Spinal cord (tissue), 10 donors: Measurements from ENCODE around the gene MACROD2. TPM values are rescaled to one million over a fixed set of nuclear protein-coding genes. Genes with fewer than 3 reads are reported as not detected.

Experiments used
- DNase-seq, 6 donors: peaks; one replicate each; pipeline versions ENCODE4 v3.0.0 to v3.0.0-alpha.2; 2013 to 2015; ENCODE audit warnings: low spot score in 6 of 6, low read depth in 4 of 6
- H3K27ac ChIP-seq: one replicate; pipeline ENCODE4 v1.5.1; 2013; ENCODE audit warnings: low read depth, low read length, control low read depth
- H3K27me3 ChIP-seq: one replicate; pipeline ENCODE4 v1.6.1; 2013; ENCODE audit warnings: low read length; ENCODE audit not compliant: control insufficient read depth, insufficient read depth
- H3K36me3 ChIP-seq: one replicate; pipeline ENCODE4 v1.6.1; 2013; ENCODE audit warnings: low read length; ENCODE audit not compliant: control insufficient read depth, insufficient read depth
- H3K4me1 ChIP-seq: one replicate; pipeline ENCODE4 v1.6.1; 2013; ENCODE audit warnings: low read length; ENCODE audit not compliant: control insufficient read depth, insufficient read depth
- H3K4me3 ChIP-seq: one replicate; pipeline ENCODE4 v1.5.1; 2013; ENCODE audit warnings: low read depth, low read length, control low read depth
- H3K9me3 ChIP-seq: one replicate; pipeline ENCODE4 v1.6.1; 2013; ENCODE audit warnings: low read length; ENCODE audit not compliant: control insufficient read depth, insufficient read depth
- WGBS: methylation state at CpG from one replicate; pipeline ENCODE4 v1.1.5; 2013; ENCODE audit warnings: missing lambda C conversion rate; ENCODE audit not compliant: insufficient coverage; 5-methylcytosine and 5-hydroxymethylcytosine counted together
- polyA plus RNA-seq, 2 donors: library from polyadenylated mRNA; unstranded; fragments of 120-200 nt; gene quantifications; one replicate each; pipeline ENCODE4 v1.2.1, GENCODE V29; 2013; ENCODE audit not compliant: insufficient read length in 2 of 2
- total RNA-seq, 2 donors: library from RNA; depleted of rRNA in 1 of 2; stranded (reverse); fragments of 120-200 nt in 1 of 2; fragments of >200 nt in 1 of 2; gene quantifications; one replicate each; pipeline versions ENCODE4 v1.2.3 to v1.2.4, GENCODE V29; 2013 to 2014
- donor health status: healthy.

The MACROD2 gene
- total and polyA plus RNA-seq, 4 donors, result 16.2 to 34.0 (median 23.6) TPM

DNA sequence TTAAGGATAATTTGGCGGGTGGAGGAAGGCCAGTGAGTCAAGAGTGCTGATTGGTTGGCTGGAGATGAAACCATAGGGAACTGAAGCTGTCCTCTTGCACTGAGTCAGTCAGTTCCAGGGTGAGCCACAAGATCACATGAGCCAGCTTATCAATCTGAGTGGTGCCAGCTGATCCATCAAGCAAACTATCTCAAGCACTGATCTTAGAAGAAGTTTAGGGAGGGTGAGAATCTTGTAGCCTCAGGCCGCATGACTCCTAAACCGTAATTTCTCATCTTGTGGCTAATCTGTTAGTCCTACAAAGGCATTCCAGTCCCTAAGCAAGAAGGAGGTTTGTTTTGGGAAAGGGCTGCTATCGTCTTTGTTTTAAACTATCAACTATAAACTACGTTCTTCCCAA is 1623.6 kb downstream of the MACROD2 start:
- WGBS, result no CpG with 5 or more reads among the region's 5 CpGs
- H3K36me3 ChIP-seq, result no peaks in the 10 kb centered on the region
- H3K9me3 ChIP-seq, result no peaks in the 10 kb centered on the region
- H3K4me3 ChIP-seq, result no peak overlapping the region
- H3K4me1 ChIP-seq, result no peaks in the 10 kb centered on the region
- no peaks in the 10 kb centered on the region for H3K27me3 ChIP-seq
- no peak for DNase-seq
- H3K27ac ChIP-seq, result no peak overlapping the region

GRCh38 chr20:15619341-15619740 is 1624.0 kb downstream of the MACROD2 start:
- no peak overlapping the region for H3K4me3 ChIP-seq
- whole genome bisulfite sequencing, result 96% methylated on average over 4 of the region's 4 CpGs
- DNase-seq, result no peak

DNA sequence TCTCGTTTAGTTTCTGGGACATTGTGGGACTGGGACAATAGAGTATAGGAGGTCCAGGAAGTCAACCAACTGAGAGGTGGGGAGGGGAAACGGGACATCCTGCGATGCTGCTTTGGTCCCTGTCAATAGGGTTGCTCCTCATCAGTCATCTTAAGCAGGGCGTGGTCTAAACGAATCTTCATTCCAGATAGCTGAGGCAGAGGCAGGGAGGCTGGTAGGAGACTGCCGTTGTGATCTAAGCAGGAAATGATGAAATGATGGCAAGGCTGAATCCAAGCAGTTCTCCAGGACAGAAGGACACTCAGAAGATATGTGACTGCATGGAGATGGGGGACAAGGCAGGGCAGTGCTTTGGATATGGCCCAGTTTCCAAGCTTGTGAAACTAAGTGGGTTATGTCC is 1624.5 kb downstream of the MACROD2 start:
- WGBS, result 88% methylated on average over 6 of the region's 6 CpGs

More at GRCh38 chr20:15619341-15619740, 1624.0 kb downstream of the MACROD2 start:
- Histone ChIP-seq H3K27ac (no peak overlapping the region), H3K27me3 (no peaks in the 10 kb centered on the region), H3K9me3 (no peaks in the 10 kb centered on the region), H3K4me1 (no peaks in the 10 kb centered on the region), H3K36me3 (no peaks in the 10 kb centered on the region)

GRCh38 chr20:15622368-15622767 is 1627.1 kb downstream of the MACROD2 start:
- no peak for DNase-seq
- Histone ChIP-seq H3K27ac (no peak overlapping the region), H3K4me3 (no peak overlapping the region), H3K36me3 (no peaks in the 10 kb centered on the region), H3K4me1 (no peaks in the 10 kb centered on the region), H3K27me3 (no peaks in the 10 kb centered on the region), H3K9me3 (no peaks in the 10 kb centered on the region)
- 90% methylated on average over 2 of the region's 6 CpGs for WGBS

More for the DNA sequence above, 1624.5 kb downstream of the MACROD2 start:
- Histone ChIP-seq H3K9me3 (no peaks in the 10 kb centered on the region), H3K4me3 (no peak overlapping the region), H3K27ac (no peak overlapping the region), H3K27me3 (no peaks in the 10 kb centered on the region), H3K36me3 (no peaks in the 10 kb centered on the region), H3K4me1 (no peaks in the 10 kb centered on the region)
- DNase-seq, result no peak

- Histone ChIP-seq H3K4me1 (no peaks in the 10 kb centered on the region), H3K27ac (no peak overlapping the region), H3K4me3 (no peak overlapping the region), H3K9me3 (no peaks in the 10 kb centered on the region), H3K27me3 (no peaks in the 10 kb centered on the region), H3K36me3 (no peaks in the 10 kb centered on the region)
- no CpG with 5 or more reads among the region's 2 CpGs for WGBS
- DNase-seq, result no peak
These were observed 1627.9 kb downstream of the MACROD2 start for GRCh38 chr20:15623215-15623614.

GRCh38 chr20:15625981-15626380 is 1630.7 kb downstream of the MACROD2 start:
- Histone ChIP-seq H3K9me3 (no peaks in the 10 kb centered on the region), H3K27ac (no peak overlapping the region), H3K27me3 (no peaks in the 10 kb centered on the region), H3K4me1 (no peaks in the 10 kb centered on the region), H3K4me3 (no peak overlapping the region), H3K36me3 (no peaks in the 10 kb centered on the region)
- WGBS, result no CpG with 5 or more reads among the region's 2 CpGs
- DNase-seq, result no peak

DNA sequence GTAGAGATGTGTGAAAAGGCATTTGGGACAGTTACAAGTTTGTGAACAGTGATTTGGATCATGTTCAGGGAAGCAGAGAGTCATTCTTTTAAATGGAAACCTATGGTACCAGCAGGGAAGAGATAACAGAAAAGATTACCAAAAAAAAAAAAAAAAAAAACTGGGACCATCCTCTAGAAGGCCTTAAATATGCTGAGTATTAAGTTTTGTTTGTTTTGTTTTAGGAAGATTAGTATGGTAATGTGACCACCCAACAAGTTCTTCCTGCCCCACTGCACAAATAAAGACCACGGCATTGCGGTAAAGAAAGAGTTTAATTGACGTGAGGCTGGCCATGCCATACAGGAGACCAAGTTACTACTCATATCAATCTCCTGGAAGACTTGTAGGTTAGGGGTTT is 1631.8 kb downstream of the MACROD2 start:
- H3K9me3 ChIP-seq, result no peaks in the 10 kb centered on the region
- no peaks in the 10 kb centered on the region for H3K36me3 ChIP-seq
- H3K27ac ChIP-seq, result no peak overlapping the region
- WGBS, result no CpG with 5 or more reads among the region's 3 CpGs
- no peak for DNase-seq
- H3K4me3 ChIP-seq, result no peak overlapping the region
- no peaks in the 10 kb centered on the region for H3K27me3 ChIP-seq
- H3K4me1 ChIP-seq, result no peaks in the 10 kb centered on the region

- Histone ChIP-seq H3K4me3 (no peak overlapping the region), H3K4me1 (no peaks in the 10 kb centered on the region), H3K9me3 (no peaks in the 10 kb centered on the region), H3K27me3 (no peaks in the 10 kb centered on the region), H3K27ac (no peak overlapping the region), H3K36me3 (no peaks in the 10 kb centered on the region)
- no peak for DNase-seq
These were observed 1632.2 kb downstream of the MACROD2 start for GRCh38 chr20:15627501-15627903.

- no peaks in the 10 kb centered on the region for H3K27me3 ChIP-seq
- no peaks in the 10 kb centered on the region for H3K9me3 ChIP-seq
- DNase-seq, result no peak
- no peak overlapping the region for H3K27ac ChIP-seq
- H3K4me3 ChIP-seq, result no peak overlapping the region
- no peaks in the 10 kb centered on the region for H3K4me1 ChIP-seq
- no peaks in the 10 kb centered on the region for H3K36me3 ChIP-seq
- WGBS, result 100% methylated on average over 2 of the region's 4 CpGs
These were observed 1633.6 kb downstream of the MACROD2 start for GRCh38 chr20:15628851-15629353.

DNA sequence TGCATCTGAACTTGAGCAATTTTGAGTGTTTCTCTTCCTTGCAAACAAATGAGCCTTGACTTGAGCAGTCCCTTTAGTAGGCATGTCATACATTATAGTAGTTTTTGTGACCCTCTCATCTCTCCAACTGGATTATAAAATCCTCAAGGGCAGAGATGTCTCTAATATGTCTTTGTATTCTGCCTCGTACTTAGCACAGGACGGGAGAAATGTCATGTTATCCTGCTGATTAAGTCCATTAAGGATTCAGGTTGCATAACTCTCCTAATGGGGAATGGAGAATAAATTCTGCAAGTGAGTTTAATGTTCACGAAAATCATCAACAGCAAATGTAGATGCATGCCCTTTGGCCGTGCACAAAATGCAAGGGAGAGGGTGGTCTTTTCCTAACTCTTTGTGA is 1635.0 kb downstream of the MACROD2 start:
- Histone ChIP-seq H3K4me1 (no peaks in the 10 kb centered on the region), H3K27ac (no peak overlapping the region), H3K4me3 (no peak overlapping the region), H3K9me3 (no peaks in the 10 kb centered on the region), H3K27me3 (no peaks in the 10 kb centered on the region), H3K36me3 (no peaks in the 10 kb centered on the region)
- 76% methylated on average over 2 of the region's 4 CpGs for WGBS
- peak in 1 of 6 donors; percentile 68 for DNase-seq
